Stimulated activated naive CD8-positive, alpha-beta T cell treated with anti-CD3 and anti-CD28 coated beads, Interleukin-15, Interleukin-2, amounts not matched to agents 100 ng/mL and 50 ng/mL, for 24 hours (primary cell): ENCODE data around the gene FAM236C.
"Not testable (repeated sequence)": the region's sequence is repeated elsewhere in the genome, so short reads cannot be mapped to it uniquely, and the experiment has no call there.

Experiments used
- H3K27ac Mint-ChIP-seq: one replicate; pipeline ENCODE4 v1.8.0; 2021; ENCODE audit warnings: mild to moderate bottlenecking, mixed read lengths
- H3K27me3 Mint-ChIP-seq: one replicate; pipeline ENCODE4 v1.8.0; 2021; ENCODE audit warnings: mixed read lengths
- H3K36me3 Mint-ChIP-seq: one replicate; pipeline ENCODE4 v1.8.0; 2021; ENCODE audit warnings: low read depth, mixed read lengths
- H3K4me1 Mint-ChIP-seq: one replicate; pipeline ENCODE4 v1.8.0; 2021; ENCODE audit warnings: low read depth, mixed read lengths
- H3K4me3 Mint-ChIP-seq: one replicate; pipeline ENCODE4 v1.8.0; 2021; ENCODE audit warnings: mild to moderate bottlenecking, mixed read lengths
- H3K9me3 Mint-ChIP-seq: one replicate; pipeline ENCODE4 v1.8.0; 2021; ENCODE audit warnings: mixed read lengths

Gene FAM236C

GRCh38 chrX:72912315-72912714 is at the start of gene FAM236C:
Gene FAM236C (plus strand): TSS chrX:72912615. CDS start chrX:72912715, 100 bp downstream.
- not testable (repeated sequence) for H3K27ac Mint-ChIP-seq, H3K4me1 Mint-ChIP-seq, H3K36me3 Mint-ChIP-seq, H3K9me3 Mint-ChIP-seq, H3K27me3 Mint-ChIP-seq, H3K4me3 Mint-ChIP-seq

DNA sequence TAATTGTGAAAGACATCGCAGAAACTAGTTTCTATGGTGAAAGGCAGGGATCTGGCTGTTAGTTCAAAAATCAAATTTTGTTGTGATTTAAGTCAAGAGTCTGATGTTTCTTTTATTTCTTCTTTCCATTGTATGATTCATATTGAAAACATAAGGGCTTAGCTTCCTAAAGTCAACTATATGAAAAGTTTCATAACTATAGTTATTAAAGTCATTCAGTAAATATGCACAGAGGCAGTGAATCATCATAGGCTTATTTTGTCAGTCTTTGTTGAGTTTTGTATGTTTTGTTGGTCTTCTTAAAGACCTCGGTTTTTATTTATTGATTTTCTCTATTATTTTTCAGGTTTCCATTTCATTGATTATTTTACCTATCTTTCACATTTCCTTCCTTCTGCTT is 29.5 kb upstream of the FAM236C start:
- H3K36me3 Mint-ChIP-seq, H3K4me3 Mint-ChIP-seq, H3K27me3 Mint-ChIP-seq, H3K27ac Mint-ChIP-seq, H3K9me3 Mint-ChIP-seq, H3K4me1 Mint-ChIP-seq: not testable (repeated sequence)

DNA sequence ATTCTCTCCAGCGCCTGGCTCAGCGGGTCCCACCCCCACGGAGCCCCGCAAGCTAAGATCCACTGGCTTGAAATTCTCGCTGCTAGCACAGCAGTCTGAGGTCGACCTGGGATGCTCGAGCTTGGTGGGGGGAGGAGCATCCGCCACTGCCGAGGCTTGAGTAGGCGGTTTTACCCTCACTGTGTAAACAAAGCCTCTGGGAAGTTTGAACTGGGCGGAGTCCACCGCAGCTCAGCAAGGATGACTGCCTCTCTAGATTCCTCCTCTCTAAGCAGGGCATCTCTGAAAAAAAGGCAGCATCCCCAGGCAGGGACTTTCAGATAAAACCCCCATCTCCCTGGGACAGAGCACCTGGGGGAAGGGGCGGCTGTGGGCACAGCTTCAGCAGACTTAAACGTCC is 22.7 kb upstream of the FAM236C start:
- H3K4me3 Mint-ChIP-seq, H3K27ac Mint-ChIP-seq, H3K9me3 Mint-ChIP-seq, H3K4me1 Mint-ChIP-seq, H3K27me3 Mint-ChIP-seq, H3K36me3 Mint-ChIP-seq: not testable (repeated sequence)

DNA sequence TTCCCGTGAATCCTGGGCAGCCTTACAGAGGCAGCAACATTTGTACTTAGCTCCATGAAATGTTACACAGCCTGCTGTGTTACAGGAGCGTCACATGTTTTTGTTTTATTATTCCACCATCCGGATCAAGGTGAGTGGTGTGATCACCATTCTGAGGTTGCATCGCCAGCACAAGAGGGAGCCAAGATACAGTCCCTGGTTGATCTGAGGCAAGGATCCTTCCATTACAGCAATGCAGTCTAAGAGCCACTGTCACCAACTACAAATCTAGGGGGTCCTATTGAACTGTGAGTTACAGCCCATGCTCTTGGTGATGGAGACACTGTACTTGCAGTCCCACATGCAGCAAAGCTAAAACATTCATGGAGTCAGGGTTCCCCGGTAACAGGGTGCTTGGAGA is 3.7 kb downstream of the FAM236C start:
- H3K9me3 Mint-ChIP-seq, H3K4me1 Mint-ChIP-seq, H3K4me3 Mint-ChIP-seq, H3K36me3 Mint-ChIP-seq, H3K27me3 Mint-ChIP-seq, H3K27ac Mint-ChIP-seq: not testable (repeated sequence)

DNA sequence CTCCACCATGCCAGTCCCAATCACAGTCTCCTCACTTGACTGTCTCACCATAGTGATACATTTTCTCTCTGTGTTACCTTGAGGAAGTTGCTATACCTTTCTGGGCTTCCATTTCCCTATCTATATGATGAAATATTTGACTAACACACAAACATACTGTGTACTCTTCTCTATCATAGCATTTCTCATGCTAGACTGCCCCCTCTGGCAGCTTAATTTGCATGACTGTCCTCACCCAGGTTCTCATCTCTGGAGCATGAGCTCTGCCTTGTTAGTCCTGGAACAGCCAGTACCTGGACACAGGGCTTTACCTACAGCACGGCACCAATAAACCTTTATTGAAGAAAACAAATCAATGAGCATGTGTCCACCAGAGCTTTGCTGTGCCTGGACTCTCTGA is 19.9 kb downstream of the FAM236C start:
- H3K27me3 Mint-ChIP-seq, H3K4me3 Mint-ChIP-seq, H3K4me1 Mint-ChIP-seq, H3K36me3 Mint-ChIP-seq, H3K27ac Mint-ChIP-seq, H3K9me3 Mint-ChIP-seq: not testable (repeated sequence)

GRCh38 chrX:72936455-72936854 is 24.0 kb downstream of the FAM236C start:
- H3K27ac Mint-ChIP-seq, H3K4me3 Mint-ChIP-seq, H3K36me3 Mint-ChIP-seq: not testable (repeated sequence)

DNA sequence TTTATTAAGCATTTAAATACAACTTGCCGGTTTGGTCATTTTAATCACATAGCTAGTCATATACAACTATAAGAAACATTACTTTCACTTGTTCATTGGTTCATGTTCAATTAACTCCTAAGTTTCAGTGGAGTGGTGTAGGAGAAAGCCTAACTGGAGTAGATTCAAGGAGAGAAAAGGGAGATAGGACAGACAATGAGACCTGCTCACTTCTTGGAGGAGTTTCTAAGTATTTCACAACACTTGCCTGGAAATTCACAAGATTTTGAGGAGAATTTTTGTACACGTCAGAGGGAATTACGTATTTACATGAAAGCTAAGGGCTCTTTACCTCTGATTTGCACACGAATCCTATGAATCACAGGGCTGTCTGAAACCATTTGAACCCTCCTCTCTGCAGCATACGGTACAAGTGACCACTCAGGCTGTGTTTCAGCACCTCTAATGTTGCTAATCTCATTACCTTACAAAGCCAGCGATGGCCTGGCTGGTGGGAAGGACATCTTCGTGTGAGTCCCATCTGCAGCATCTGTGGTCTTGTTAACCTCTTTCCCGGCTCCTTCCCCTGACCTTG is 24.6 kb downstream of the FAM236C start:
- not testable (repeated sequence) for H3K9me3 Mint-ChIP-seq, H3K27me3 Mint-ChIP-seq, H3K4me3 Mint-ChIP-seq, H3K4me1 Mint-ChIP-seq, H3K36me3 Mint-ChIP-seq, H3K27ac Mint-ChIP-seq

More at GRCh38 chrX:72936455-72936854, 24.0 kb downstream of the FAM236C start:
- H3K4me1 Mint-ChIP-seq, H3K27me3 Mint-ChIP-seq, H3K9me3 Mint-ChIP-seq: not testable (repeated sequence)

DNA sequence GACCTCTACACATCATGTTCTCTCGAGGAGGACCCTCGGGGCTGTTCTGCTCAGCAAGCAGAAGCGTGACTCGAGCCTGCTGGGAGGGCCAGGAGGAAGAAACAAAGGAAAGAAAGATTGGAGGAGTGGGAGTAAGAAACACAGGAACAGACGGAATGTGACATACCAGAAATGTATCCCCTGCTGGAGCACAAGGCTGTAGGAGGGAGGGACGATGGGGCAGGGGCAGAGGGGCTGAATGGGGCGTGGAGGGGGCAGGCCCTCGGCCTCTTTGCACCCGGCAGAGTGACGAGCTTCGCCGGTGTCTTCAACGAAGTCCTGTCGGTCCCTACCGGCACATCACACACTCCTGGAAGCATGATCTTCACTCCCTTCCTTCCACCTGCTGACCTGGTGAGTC is 25.5 kb downstream of the FAM236C start, which contains the start of gene FAM236A:
Gene FAM236A (plus strand): TSS at position 301 of the 400 bp plus-strand sequence. CDS start 57 bp downstream, at position 358.
- H3K27me3 Mint-ChIP-seq, H3K36me3 Mint-ChIP-seq, H3K9me3 Mint-ChIP-seq, H3K4me3 Mint-ChIP-seq, H3K4me1 Mint-ChIP-seq, H3K27ac Mint-ChIP-seq: not testable (repeated sequence)

GRCh38 chrX:72942272-72942671 is 29.9 kb downstream of the FAM236C start:
- not testable (repeated sequence) for H3K4me1 Mint-ChIP-seq, H3K4me3 Mint-ChIP-seq, H3K27me3 Mint-ChIP-seq, H3K9me3 Mint-ChIP-seq, H3K36me3 Mint-ChIP-seq, H3K27ac Mint-ChIP-seq

- H3K4me3 Mint-ChIP-seq, H3K36me3 Mint-ChIP-seq, H3K9me3 Mint-ChIP-seq, H3K27me3 Mint-ChIP-seq, H3K4me1 Mint-ChIP-seq, H3K27ac Mint-ChIP-seq: not testable (repeated sequence)
Observed at GRCh38 chrX:72943035-72943818, 30.8 kb downstream of the FAM236C start.

GRCh38 chrX:72943819-72944169 is 31.4 kb downstream of the FAM236C start, which contains the start of gene DMRTC1:
Gene DMRTC1 (minus strand): TSS chrX:72943837. CDS start chrX:72875694, 68,143 bp downstream.
- H3K9me3 Mint-ChIP-seq, H3K27me3 Mint-ChIP-seq, H3K4me3 Mint-ChIP-seq, H3K4me1 Mint-ChIP-seq, H3K27ac Mint-ChIP-seq, H3K36me3 Mint-ChIP-seq: not testable (repeated sequence)

DNA sequence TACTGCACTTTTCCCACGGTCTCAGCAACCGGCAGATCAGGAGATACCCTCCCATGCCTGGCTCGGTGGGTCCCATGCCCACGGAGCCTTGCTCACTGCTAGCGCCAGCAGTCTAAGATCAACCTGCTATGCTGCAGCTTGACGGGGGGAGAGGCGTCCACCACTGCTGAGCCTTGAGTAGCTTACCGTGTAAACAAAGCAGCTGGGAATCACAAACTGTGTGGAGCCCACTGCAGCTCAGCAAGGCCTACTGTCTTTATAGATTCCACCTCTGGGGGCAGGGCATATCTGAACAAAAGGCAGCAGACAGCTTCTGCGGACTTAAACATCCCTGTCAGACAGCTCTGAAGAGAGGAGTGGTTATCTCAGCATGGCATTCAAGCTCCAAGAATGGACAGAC is 47.6 kb downstream of the FAM236C start:
- not testable (repeated sequence) for H3K4me3 Mint-ChIP-seq, H3K27ac Mint-ChIP-seq, H3K4me1 Mint-ChIP-seq, H3K9me3 Mint-ChIP-seq, H3K36me3 Mint-ChIP-seq, H3K27me3 Mint-ChIP-seq
